ENCODE results near the gene CRBN. TPM values are rescaled to one million over a fixed set of nuclear protein-coding genes. Genes with fewer than 3 reads are reported as not detected.

CRBN gene
- total and polyA plus RNA-seq, 2 experiments from 2014 or later: 41.1 to 69.6 TPM

- H3K4me2 ChIP-seq (ENCODE audit: unreplicated experiment): no peak overlapping the region
- no peaks in the 10 kb centered on the region for H3K4me1 ChIP-seq (ENCODE audit: insufficient read depth)
- no peaks in the 10 kb centered on the region for H3K27me3 ChIP-seq (replicated peaks; ENCODE audit: insufficient read depth)
- H3F3A ChIP-seq (ENCODE audit: insufficient read depth): no peaks in the 10 kb centered on the region
- no peaks in the 10 kb centered on the region for H3K9me2 ChIP-seq (ENCODE audit: insufficient read depth)
- H3K4me3 ChIP-seq: no peak overlapping the region
- H3K79me2 ChIP-seq (ENCODE audit: insufficient read depth): no peaks in the 10 kb centered on the region
- H3K36me3 ChIP-seq (ENCODE audit: low read depth): no peaks in the 10 kb centered on the region
- H3K9ac ChIP-seq: no peak overlapping the region
- in situ Hi-C loops (cut with MboI): no loop called here
- H4K20me1 ChIP-seq (ENCODE audit: insufficient read depth): no peaks in the 10 kb centered on the region
- H3K9me3 ChIP-seq (ENCODE audit: low read depth): no peaks in the 10 kb centered on the region
- DNase-seq: no peak
- WGBS, 2 experiments (ENCODE audit: low coverage in 1 of 2, low lambda C conversion rate in 2 of 2, missing lambda C conversion rate in 2 of 2): 30 to 36% methylated on average over 6 of the region's 6 CpGs
- H3K27ac ChIP-seq: no peak overlapping the region
- TF ChIP-seq EZH2 (IDR thresholded peaks at IDR 0.05; ENCODE audit: insufficient read depth, poor library complexity, severe bottlenecking) (no peak), EZH2phosphoT487 (IDR thresholded peaks at IDR 0.05; ENCODE audit: insufficient read depth, low read depth) (no peak)
- H2AFZ ChIP-seq: no peak overlapping the region
Measured at GRCh38 chr3:3101660-3102458, 77.6 kb downstream of the CRBN start.

Small RNA genes within 50 kb of the gene (small RNA-seq; reads per million reads assigned to genes)
- gene RF00416 (ENCODE audit: low read depth, low replicate concordance): not detected

Other genes with a start within 250 kb of the CRBN start
- not detected in 2 replicates for gene IL5RA, start 69.3 kb downstream of the CRBN start, total RNA-seq (2014; rRNA removed; shearing (Covaris generic))
- gene IL5RA, start 69.3 kb downstream of the CRBN start, polyA plus RNA-seq (2016; fragmentation: Nextera tagmentation; extraction: Ambion mirVana): not detected in 2 replicates
- gene TRNT1, start 52.8 kb downstream of the CRBN start, total RNA-seq (2014; rRNA removed; shearing (Covaris generic)): 14.2 and 16.6 TPM in 2 replicates
- gene TRNT1, start 52.8 kb downstream of the CRBN start, polyA plus RNA-seq (2016; fragmentation: Nextera tagmentation; extraction: Ambion mirVana): 31.1 and 31.4 TPM in 2 replicates